Stimulated activated CD4-positive, alpha-beta T cell treated with anti-CD3 and anti-CD28 coated beads, Interleukin-4, amount 100 ng/mL, for 1 hour (primary cell): ENCODE results near the gene ERF.

Experiments used
- DNase-seq: peaks from one replicate; pipeline ENCODE4 v3.0.0-alpha.2; 2020

The ERF gene

GRCh38 chr19:42234364-42234763 is 20.6 kb downstream of the ERF start:
- no peak for DNase-seq

DNA sequence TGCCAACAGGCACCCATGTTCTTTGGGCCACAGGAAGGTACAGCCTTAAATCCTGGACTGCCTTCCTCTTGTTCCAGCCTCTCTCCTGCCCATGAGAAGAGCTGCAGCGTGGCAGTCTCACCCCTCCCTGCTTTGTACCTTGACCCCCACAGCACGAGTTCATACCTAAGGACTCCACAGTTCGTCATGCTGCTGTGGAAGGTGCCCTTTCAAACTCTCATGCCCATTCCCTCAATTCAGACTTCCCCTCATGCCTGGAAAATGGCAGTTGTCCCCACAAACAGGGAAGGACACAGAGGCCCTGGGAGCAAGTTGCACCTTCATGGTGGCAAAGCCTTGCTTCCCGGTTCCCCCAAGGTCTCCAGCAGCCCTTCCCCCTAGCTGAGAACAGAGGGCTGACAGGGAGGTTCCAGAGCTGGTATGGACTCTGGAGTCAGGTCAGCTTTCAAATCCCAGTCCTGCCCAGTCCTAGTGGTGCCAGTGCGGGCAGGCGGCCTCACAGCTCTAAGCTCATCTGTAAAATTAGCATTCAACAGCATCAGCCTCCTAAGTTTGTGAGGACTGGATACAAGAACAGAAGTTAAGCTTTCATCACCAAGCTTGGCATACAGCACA is 21.1 kb downstream of the ERF start:
- no peak for DNase-seq

- no peak for DNase-seq
These were observed 21.8 kb downstream of the ERF start for GRCh38 chr19:42233106-42233505.

DNA sequence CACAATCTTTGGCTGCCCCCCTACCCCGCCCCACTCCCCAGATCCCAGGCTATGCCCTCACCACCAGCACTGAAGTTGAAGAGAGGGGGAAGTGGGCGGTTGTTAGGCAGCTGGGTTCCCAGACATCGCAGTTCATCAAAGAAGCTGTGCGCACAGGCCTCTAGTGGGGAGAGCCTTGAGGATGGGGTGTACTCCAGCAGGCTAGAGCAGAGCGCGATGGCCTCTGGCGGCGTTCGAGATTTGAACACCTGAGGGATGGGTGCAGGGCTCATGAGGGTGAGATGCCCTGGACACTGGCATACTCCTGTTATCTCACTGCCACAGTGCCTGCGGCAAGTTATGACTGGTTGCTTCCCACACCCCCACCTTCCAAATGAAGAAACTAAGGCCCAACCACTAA is 22.5 kb downstream of the ERF start:
- DNase-seq = no peak

GRCh38 chr19:42230571-42230970 is 24.4 kb downstream of the ERF start:
- DNase-seq = no peak

DNA sequence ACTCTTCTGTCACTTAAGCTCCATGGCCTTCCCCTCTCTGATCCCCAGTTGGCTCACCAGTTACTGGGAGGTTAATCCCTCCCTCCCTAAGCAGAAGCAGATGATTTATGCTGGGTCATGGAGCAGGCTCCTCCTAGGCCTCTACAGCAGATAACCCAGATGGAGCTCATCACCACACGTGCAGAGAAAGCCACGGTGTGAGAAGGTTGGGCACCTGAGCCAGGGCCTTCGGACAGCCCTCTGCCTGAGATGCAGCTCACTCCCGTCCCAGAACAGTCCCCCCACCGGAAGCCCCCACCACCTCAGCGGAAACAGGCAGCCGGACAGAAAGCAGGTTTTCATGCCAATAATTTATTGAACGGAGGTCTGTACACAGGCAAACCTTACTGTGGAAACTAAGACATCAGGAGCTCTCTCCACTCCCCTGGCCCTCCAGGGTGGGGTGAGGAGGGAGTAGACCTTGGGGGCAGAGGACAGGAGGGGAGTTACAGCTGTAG is 25.0 kb downstream of the ERF start:
- DNase-seq = no peak

DNA sequence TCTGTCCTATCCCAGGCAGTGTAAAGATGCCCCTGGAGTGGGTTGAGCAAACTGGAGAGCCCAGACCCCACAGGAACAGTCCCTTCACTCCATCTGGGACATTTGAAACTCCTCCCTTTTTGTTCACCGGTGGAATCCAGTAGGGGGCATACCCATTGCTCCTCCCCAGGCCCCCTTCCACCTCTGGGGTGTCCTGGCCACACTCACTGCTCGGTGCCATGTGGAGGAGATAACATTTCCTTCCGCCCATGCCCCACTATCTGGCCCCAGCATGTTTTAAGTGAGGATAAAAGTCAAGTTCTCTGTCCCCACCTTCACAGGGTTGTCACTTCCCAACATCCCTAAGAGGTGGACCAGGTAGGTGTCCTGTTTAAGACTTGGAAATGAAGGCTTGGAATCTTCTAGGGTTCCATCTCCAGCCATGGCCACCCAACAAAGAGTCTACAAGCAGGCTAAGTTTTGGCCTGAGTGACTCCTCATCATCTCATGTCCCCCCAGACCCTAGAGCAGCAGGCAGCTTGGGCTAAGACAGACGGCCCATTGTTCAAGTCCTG is 25.6 kb downstream of the ERF start:
- no peak for DNase-seq

DNA sequence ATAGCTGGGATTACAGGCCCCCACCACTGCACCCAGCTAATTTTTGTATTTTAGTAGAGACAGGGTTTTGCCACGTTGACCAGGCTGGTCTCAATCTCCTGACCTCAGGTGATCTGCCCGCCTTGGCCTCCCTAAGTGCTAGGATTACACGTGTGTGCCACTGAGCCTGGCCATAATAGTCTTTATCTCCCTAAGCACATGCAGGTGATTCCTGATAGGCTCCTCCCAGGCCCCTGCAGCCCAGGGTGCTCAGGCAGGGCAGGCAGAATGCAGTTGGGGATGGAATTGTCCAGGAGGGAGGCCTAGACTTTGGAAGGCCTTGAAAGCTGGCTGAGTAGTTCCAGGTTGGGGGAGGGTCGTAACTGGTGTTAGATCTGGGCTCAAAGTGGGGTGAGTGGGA is 26.3 kb downstream of the ERF start:
- no peak for DNase-seq

DNA sequence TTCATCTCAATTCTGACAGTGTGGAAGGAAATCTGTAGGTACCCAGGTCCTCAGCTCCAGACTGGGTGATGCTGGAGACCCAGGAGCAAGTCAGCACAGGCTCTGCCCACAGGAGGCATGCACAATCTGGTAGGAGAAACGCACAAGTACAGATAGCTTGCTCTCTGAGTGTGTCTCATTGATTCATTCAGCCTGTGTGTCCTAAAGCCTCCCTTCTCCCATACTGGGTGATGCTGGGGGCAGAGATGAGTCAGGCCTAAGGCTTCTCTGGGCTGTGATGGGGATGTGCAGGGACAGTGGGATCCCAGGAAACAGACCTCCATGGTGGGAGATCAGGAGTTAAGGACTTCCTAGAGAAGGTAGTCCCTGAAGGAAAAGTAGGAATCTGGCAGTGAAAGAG is 28.0 kb downstream of the ERF start:
- no peak for DNase-seq

DNA sequence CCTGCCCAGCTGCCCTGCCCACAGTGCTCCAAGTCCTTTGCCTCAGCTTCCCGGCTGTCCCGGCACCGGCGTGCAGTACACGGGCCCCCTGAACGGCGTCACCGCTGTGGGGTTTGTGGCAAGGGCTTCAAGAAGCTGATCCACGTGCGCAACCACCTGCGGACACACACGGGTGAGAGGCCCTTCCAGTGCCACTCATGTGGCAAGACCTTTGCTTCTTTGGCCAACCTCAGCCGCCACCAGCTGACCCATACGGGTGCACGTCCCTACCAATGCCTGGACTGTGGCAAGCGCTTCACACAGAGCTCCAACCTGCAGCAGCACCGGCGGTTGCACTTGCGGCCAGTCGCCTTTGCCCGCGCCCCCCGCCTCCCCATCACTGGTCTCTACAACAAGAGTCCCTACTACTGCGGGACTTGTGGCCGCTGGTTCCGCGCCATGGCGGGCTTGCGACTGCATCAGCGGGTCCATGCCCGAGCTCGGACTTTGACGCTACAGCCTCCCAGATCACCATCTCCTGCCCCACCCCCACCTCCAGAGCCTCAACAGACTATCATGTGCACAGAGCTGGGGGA is 29.1 kb downstream of the ERF start:
- no peak for DNase-seq

DNA sequence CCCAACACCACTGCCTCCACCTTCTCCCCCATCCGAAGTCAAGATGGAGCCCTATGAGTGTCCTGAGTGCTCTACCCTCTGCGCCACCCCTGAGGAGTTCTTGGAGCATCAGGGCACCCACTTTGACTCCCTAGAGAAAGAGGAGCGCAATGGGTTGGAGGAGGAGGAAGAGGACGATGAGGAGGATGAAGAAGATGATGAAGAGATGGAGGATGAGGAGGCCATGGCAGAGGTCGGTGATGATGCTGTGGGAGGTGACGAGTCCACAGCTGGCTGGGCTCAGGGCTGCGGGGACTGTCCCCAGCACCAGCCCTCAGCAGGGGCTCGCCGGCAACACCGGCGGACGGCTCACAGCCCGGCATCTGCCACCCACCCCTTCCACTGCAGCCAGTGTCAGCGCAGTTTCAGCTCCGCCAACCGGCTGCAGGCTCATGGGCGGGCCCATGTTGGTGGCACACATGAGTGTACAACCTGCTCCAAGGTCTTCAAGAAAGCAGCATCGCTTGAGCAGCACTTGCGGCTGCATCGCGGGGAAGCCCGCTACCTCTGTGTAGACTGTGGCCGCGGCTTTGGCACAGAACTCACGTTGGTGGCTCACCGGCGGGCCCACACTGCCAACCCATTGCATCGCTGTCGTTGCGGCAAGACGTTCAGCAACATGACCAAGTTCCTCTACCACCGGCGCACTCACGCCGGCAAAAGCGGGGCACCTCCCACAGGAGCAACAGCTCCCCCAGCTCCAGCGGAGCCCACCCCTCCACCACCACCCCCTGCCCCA is 29.8 kb downstream of the ERF start:
- DNase-seq = no peak

DNA sequence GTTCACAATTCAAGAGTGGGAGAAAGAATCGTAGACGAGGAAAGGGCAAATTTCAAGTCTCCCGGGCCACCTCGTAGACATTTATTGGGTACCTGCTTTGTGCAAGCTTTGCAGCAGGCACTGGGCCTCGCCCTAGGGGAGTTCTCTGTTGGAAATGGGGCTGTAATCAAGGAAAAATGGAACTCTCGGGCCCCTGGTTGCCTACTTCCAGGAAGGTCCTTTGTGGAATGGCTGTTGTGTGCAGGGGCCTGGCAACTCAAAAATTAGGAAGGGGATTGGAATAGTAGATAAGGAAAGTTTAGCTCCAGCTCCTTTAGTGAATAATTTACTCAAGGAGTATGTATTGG is 34.2 kb downstream of the ERF start:
- DNase-seq = no peak

DNA sequence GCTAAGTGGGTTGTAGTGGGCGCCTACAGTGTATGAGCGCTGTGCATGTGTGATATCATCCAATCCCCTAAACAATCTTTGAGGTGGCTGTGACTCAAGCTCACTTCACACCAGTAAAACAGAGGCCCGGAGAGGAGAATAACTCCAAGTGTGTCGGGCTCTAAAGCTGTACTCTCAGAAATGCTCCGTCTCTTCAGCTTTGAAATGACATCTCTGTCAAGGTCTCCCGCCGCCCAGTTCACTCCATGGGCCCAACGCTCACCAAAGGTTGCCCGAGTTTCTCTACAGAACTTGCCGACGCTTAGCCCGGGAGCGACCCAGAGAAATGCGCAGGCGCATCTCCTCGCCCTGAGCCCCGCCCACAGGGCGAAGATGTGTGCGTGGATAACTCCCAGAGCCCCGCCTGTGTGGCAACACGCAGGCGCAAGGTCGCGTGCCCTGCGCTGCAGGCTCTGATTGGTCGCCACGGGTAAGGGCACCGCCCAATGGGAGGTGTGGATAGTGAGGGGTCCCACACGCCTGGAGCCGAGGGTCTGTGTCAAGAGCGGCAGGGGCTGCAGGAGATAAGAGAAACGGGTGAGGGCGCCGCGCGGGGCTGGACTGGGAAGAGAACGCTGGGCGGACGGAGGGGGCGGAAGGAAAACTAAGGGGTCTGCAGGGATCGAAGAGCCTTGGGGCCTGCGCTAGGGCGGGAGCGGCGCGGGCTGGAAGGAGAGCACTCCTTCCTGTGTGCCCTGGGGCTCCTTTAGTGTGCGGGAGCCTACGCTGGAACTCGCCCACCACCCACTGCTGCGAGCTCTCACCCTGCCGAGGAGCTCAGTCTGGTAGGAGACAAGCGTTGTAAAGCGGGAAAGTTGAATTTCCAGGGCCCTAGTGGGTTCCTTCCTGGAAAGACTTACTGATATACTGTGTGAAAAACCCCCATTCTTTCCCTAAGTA is 34.8 kb downstream of the ERF start, which contains the start of gene ZNF526:
ZNF526 (plus strand) TSS at position 501 of the 939 bp plus-strand sequence. CDS start 4,092 bp downstream, outside the sequence.
- DNase-seq = peak; percentile 96

DNA sequence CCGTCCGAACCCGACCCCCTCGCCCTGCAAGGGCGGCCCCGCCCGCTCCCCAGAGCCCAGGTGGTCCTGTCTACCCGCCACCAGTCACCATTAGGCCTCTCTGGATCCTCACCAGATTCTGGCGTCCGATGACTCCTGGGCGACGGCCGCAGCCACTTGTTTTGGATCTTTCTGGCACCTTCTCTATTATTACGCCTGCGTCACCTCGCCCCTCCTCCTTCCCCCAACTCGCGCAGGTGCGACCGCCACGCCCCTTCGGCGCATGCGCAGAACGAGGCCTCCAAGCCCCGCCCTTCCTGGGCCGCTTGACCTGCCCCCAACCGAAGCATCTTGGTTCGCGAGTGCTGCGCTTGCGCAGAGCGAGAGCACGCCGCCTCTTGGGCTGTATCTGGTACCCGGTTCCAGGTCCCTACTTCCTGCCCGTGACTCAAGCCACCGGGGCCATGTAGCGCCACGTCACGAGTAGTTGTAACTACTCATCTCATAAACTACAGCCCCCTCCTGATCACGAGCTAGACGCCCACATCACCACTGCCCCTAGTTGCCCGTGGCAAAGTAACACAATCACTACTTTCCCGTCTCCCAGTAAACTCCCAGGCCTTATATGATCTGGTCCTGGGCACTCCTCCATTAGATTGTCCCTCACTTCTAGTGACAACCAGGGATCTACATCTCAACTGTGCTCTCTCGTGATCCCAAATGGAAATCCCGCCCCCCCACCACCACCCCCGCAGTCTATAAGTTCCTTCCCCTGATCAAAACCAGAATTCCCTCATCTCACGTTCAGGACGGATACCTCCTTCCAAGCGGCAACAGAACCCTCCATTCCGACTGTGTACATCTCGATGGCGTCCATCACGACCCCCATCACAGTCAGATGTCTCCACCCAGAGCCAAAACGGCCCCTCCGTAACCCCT is 37.1 kb downstream of the ERF start, which contains the start of gene DEDD2:
DEDD2 (minus strand) TSS at position 158 of the 918 bp plus-strand sequence. CDS start 670 bp downstream, outside the sequence.
- DNase-seq = peak; percentile 99

GRCh38 chr19:42216653-42217519 is 38.0 kb downstream of the ERF start:
- peak; percentile 44 for DNase-seq

DNA sequence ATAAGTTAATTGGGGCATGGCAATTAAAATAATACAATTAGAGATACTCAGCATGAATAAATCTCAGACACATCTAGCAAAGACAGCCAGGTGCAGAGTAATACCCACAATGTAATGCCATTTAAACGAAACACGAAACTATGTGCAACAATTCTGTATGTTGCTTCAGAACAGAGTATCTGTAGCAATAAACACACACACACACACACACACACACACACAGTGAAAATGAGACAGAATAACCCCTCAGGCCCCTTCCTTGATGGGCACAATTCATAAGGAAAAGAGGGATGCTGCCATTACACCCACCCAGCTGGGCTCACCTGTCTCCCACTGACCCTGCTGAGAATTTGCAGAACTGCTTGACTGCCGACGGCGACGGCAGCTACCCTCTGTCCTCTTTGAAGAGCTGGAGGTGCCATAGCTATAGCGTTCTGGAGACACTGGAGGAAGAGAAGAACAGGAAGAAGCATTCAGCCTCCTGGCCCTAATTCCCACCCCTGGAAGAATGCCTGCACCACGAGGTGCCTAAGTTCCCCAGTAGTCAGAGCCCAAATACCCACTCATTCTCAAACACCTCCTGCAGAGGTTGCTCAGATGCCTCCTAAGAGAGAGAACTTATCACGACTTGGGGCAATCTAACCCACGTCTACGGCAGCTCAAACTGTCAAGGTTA is 40.0 kb downstream of the ERF start:
- no peak for DNase-seq

DNA sequence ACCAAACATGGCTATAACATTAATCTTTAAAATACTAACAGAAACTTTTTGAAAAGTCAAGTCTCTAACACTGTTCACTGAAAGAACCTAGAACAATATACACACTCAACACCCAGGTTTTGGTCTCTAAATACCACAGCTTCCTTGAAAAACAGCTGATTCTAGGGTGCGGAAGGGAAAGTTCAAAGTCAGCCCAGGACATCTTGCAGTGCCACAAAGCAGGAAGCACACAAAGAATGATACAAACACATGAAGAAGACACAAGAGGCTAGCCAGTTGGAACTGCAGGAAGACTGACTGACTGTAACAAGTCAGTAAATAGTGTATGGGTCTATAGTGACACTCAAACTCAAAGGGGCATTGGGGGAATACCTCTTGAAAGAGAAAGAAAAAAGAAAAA is 42.0 kb downstream of the ERF start:
- no peak for DNase-seq

DNA sequence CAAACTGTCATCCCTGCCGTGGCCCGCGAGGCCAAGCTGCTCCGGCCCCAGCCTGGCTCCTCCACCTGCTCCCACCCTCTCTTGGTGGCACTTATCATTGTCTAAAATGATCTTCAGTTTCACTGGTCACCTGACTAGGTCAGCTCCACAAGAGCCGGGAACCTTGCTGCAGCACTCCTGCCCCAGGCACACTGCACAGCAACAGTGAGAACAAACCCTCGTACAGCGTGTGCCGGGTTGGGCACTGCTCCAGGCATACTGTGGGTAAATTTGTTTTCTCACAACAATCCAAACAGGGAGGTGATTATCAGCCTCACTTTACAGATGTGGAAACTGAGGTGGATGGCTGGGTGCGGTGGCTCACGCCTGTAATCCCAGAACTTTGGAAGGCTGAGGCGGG is 46.3 kb downstream of the ERF start:
- DNase-seq = no peak

- DNase-seq = no peak
These were observed 47.1 kb downstream of the ERF start for GRCh38 chr19:42207767-42208271.
